Stimulated activated CD4-positive, alpha-beta T cell treated with anti-CD3 and anti-CD28 coated beads, TNF-alpha, amount 100 ng/mL, for 24 hours (primary cell): ENCODE results near the gene HCRTR1.
"Not testable (repeated sequence)": the region's sequence is repeated elsewhere in the genome, so short reads cannot be mapped to it uniquely, and the experiment has no call there.

Source experiments
- DNase-seq, 3 experiments: peaks; one replicate each; pipeline ENCODE4 v3.0.0-alpha.2; 2020; ENCODE audit warnings: low read depth in 3 of 3

HCRTR1 gene

GRCh38 chr1:31581821-31582810 lies 35.4 kb upstream of the HCRTR1 start:
- no peak for DNase-seq

GRCh38 chr1:31583082-31583994 lies 34.2 kb upstream of the HCRTR1 start:
- no peak for DNase-seq

GRCh38 chr1:31583995-31584868 lies 33.3 kb upstream of the HCRTR1 start:
- DNase-seq = no peak

GRCh38 chr1:31584869-31585735 lies 32.4 kb upstream of the HCRTR1 start:
- DNase-seq = no peak

- no peak for DNase-seq
Observed at GRCh38 chr1:31585736-31586365, 31.6 kb upstream of the HCRTR1 start.

- DNase-seq = no peak
Observed at GRCh38 chr1:31586376-31587327, 30.8 kb upstream of the HCRTR1 start.

- DNase-seq = not testable (repeated sequence)
Observed at GRCh38 chr1:31587328-31587699, 30.2 kb upstream of the HCRTR1 start.

- DNase-seq = peak; percentile 8 to 54 (median 9)
Observed at GRCh38 chr1:31587720-31588423, 29.6 kb upstream of the HCRTR1 start.

- no peak for DNase-seq
Observed at GRCh38 chr1:31588751-31589515, 28.6 kb upstream of the HCRTR1 start.

GRCh38 chr1:31591425-31592093 lies 25.9 kb upstream of the HCRTR1 start:
- no peak for DNase-seq

GRCh38 chr1:31592132-31592531 lies 25.4 kb upstream of the HCRTR1 start:
- DNase-seq = no peak

- no peak for DNase-seq
Observed at GRCh38 chr1:31593136-31593665, 24.3 kb upstream of the HCRTR1 start.

GRCh38 chr1:31593770-31594632 lies 23.5 kb upstream of the HCRTR1 start:
- peak; percentile 13 to 65 (median 41) for DNase-seq

- DNase-seq = no peak
Observed at GRCh38 chr1:31595836-31596736, 21.4 kb upstream of the HCRTR1 start.

- DNase-seq = no peak
Observed at GRCh38 chr1:31596737-31597097, 20.8 kb upstream of the HCRTR1 start.
